ENCODE measurements around the gene DIAPH1.

DIAPH1 gene

GRCh38 chr5:141640051-141640415, 21.2 kb upstream of the DIAPH1 start:
- no peak for DNase-seq (ENCODE audit: low spot score)

DNA sequence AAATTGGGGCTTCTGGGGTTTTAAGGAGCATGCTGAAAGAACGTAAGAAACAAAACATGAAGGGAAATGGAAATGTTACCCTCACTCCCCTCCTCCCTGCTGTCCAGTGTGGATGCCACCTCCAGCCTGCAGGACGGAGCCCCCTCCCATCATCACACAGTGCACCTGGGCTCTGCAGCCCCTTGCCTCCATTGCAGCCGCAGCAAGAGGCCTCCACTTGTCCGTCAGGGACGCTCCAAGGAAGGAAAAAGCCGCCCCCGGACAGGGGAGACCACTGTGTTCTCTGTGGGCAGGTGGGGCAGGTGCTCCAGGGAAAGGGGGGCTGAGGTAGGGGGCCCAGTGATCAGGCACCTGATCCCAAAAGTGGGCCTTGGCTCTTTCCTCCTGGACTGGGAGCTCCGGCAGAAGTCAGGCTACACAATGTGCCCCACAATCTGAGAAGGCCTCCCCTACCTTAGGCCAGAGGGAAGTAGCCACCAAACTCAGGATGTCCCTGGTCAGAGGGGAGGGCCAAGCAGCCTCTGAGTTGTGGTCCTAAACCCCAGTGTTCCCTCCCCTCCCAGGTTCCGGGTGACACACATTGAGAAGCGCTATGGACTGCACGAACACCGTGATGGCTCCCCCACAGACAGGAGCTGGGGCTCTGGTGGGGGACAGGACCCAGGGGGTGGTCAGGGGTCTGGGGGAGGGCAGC, 20.7 kb upstream of the DIAPH1 start:
- DNase-seq (ENCODE audit: low spot score) = no peak

DNA sequence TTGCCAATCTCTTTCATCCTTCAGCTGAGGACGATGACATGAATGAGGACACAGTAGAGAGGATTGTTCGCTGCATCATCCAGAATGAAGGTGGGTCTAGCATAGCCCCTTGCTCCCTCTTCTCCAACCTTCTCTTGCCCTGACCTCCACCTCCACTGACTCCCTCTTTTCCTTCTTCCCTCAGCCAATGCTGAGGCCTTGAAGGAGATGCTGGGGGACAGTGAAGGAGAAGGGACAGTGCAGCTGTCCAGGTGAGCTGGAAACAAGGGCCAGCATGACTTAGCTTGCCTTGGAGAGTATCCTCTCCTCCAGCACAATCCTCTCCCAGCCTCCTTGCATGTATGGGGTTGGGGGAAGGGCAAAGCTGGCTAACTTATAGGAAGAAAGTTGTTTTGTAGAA, 20.0 kb upstream of the DIAPH1 start:
- no peak for DNase-seq (ENCODE audit: low spot score)

DNA sequence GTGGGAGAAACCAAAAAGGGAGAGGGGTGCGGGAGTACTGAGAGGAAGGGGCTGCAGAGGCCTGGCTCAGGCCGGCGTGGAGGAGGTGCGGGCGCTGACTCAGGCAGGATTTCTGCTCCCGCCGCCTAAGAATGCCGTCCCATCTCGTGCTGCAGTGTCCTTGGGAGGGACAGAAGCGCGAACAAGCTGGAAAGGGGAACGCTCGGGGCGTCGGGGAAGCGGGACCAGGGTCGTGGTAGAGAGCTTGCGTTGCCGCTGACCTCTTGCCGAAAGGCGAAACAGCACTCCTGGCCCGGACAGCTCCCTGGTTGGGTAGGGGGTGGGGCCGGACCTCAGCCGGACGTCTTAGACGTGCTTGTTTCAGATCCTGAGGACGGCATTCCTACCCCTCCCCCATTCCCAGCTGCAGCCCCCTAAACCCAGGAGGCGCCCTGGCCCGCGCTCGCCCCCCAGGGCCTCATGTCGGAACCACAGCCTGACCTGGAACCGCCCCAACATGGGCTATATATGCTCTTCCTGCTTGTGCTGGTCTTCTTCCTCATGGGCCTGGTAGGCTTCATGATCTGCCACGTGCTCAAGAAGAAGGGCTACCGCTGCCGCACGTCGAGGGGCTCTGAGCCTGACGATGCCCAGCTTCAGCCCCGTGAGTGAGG, 19.1 kb upstream of the DIAPH1 start:
- peak; percentile 72 for DNase-seq (ENCODE audit: low spot score)

DNA sequence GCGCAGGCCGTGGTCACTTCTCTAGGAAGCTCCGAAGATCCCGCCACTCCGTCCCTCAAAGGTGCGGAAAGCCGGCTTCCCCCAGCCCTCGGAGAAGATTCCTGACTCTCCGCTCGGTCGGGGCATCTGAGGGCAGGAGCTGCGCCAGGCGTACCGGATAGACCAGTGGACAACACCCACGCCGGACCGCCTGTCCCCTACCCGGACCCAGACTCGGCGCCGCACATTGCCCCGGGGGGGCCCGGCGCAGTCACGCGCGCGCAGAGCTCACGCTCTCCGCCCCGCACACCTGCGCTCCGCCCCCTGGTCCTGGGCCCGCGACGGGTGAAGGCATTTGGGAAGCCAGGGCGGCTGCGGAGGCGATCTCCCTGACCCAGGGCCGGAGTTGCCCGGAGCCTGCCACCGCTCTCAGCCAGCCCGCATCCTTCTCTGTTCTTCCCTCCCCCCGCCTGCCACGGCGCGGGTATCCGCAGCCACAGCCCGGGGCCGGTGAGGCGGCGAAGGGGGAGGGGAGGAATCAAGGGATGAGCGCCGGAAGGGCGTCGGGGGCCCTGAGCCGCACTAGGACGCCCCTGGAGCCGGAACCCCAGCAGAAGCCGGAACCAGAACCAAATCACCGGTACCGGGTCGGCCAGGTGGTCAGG, 18.4 kb upstream of the DIAPH1 start:
- DNase-seq (ENCODE audit: low spot score) = peak; percentile 50

DNA sequence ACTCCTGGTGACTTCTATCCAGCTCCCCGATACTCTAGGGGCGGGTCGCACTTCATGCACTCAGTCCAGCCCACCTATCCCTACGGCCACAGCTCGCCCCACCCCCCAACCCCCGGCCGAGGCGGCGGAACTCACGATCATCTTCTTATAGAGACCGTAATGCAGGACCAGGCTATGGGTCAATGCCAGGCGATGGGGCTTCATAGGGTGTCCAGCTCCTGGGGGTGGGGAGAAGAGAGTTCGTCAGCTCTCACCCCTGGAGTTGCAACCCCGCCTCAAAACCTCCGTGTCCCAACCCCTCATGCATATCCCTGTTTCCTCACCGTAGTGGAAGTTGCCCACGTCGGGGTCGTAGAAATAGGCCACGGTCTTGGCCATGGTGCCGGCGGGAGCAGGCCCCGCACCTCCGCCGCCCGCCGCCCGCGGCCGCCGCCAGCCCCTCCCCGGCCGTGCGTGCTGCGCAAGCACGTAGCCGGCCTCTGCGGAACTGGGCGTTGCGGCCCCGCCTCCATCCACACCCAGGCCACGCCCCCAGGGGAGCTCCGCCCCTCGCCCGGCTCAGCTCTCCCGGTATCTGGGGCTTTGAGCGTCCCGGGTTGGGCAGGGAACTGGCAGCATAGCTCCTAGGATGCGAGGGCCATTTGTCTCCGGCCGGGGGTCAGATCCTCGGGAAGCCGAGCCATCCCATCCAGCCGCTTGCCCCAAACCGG, 17.8 kb upstream of the DIAPH1 start, which contains the start of the genes HDAC3 and RELL2:
TSS of gene HDAC3 (minus strand) at position 437 of the 710 bp plus-strand sequence. CDS start at position 378, 59 bp downstream.
TSS of gene RELL2 (plus strand) at position 585 of the 710 bp plus-strand sequence. CDS start 1,229 bp downstream, outside the sequence.
- DNase-seq (ENCODE audit: low spot score) = peak; percentile 89

GRCh38 chr5:141636106-141636412, 17.3 kb upstream of the DIAPH1 start:
- DNase-seq (ENCODE audit: low spot score) = no peak

GRCh38 chr5:141635646-141636045, 16.8 kb upstream of the DIAPH1 start:
- no peak for DNase-seq (ENCODE audit: low spot score)

DNA sequence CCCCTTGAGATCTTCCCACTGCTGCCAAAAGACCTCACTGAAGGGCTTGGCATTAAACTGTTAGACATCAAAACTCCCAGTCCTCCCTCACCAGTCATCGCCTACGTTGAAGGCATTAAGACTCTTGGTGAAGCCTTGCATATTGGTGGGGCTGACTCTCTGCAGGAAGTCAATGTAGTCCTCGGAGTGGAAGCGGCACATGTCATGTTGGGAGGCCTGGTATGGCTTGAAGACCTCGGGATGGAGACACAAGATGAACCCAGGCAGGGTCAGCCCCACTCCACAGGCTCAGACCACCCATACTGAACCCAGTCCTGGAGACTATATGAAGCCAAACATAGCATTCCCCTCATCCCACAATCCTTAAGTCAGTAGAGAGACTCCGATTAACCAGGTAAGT, 15.9 kb upstream of the DIAPH1 start:
- no peak for DNase-seq (ENCODE audit: low spot score)

- DNase-seq (ENCODE audit: low spot score) = no peak
Measured at GRCh38 chr5:141633871-141634561, 15.2 kb upstream of the DIAPH1 start.

GRCh38 chr5:141632650-141633049, 13.8 kb upstream of the DIAPH1 start:
- no peak for DNase-seq (ENCODE audit: low spot score)

- DNase-seq (ENCODE audit: low spot score) = no peak
Measured at GRCh38 chr5:141630570-141631140, 11.9 kb upstream of the DIAPH1 start.

DNA sequence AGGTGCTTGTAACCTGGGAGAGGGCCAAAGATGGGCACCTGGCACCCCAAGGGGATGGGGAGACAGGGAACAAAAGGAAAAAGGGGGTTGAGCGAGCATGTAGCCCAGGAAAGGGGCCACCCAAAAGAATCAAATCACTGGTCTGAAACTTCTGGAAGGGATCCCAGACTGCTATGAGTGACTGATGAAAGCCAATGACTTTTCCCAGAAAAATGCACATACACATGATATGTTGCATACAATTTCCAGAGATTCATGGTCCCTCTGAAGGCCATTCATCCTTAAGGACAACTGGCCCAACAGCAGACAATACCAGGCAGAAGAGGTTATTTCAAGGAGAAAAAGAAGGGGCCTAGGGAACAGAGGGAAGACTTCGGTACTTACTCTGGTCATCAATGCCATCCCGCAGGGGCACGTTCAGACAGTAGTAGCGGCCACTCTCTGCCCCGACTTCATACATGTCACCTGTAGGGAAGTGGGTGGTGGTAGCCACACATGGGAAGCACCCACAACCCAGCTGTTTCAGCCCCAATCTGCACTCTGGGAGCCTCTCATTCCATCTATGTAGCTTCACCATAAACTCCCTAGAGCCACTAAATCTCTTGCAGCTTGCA, 9.5 kb upstream of the DIAPH1 start:
- DNase-seq (ENCODE audit: low spot score) = no peak

DNA sequence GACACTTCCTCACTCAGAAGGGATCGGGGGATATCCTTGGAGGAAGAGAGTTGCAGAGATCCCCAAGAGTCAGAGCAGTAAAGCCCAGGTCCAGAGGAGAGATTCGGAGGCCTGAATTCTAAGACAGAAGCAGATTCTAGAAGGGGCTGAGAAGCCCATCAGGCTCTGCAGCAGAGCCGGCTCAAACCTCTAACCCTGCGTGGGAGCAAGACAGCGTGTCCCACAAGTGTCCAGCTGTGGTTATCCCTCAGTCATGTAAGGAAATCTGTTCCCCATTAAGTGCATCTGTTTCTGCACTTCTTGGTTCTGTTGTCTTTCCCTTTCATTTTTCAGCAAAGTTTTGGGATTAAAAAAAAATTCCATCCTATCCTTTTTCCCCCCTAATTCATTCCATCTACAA, 4.8 kb upstream of the DIAPH1 start:
- DNase-seq (ENCODE audit: low spot score) = no peak

DNA sequence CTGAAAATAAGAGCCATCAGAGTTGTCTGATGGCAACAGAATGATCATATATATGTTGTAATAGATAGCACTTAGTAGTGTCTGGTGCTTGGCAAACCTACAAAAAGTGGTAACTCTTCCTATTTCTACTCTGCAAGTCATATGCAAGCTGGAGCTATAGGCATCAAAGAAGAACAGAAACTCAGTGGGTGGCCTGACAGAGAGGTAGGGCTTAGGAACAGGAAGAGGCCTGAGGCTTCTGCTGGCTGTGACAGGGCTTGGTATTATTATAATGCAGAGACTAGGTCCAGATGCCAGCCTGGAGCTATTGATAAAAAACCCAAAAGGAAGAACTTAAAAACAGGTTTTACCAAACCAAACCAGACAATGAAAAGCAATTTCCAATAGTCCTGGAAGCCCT, 4.4 kb upstream of the DIAPH1 start:
- no peak for DNase-seq (ENCODE audit: low spot score)

- peak; percentile 68 for DNase-seq (ENCODE audit: low spot score)
Measured at GRCh38 chr5:141618030-141618803, 583 bp downstream of the DIAPH1 start.

GRCh38 chr5:141617682-141618029, 1.1 kb downstream of the DIAPH1 start:
- DNase-seq (ENCODE audit: low spot score) = no peak

GRCh38 chr5:141617128-141617527, 1.7 kb downstream of the DIAPH1 start:
- DNase-seq (ENCODE audit: low spot score) = no peak

- DNase-seq (ENCODE audit: low spot score) = no peak
Measured at GRCh38 chr5:141615991-141616720, 2.6 kb downstream of the DIAPH1 start.

GRCh38 chr5:141613344-141613743, 5.5 kb downstream of the DIAPH1 start:
- DNase-seq (ENCODE audit: low spot score) = no peak
